Heart left ventricle (tissue), 16 donors: ENCODE data around the gene AKAP7. TPM values are rescaled to one million over a fixed set of nuclear protein-coding genes. Genes with fewer than 3 reads are reported as not detected.
"Not testable (repeated sequence)": the region's sequence is repeated elsewhere in the genome, so short reads cannot be mapped to it uniquely, and the experiment has no call there.

Experiments
- ATAC-seq, 4 donors: fragments of 200-7000 bp; cut with Tn5 transposase; one replicate each; pipeline ENCODE4 v1.9.1; 2020 to 2022; ENCODE audit warnings: moderate library complexity in 4 of 4, mild to moderate bottlenecking in 3 of 4, moderate number of reproducible peaks in 1 of 4
- DNase-seq, 5 donors: peaks; one replicate each; pipeline ENCODE4 v3.0.0-alpha.2; 2020
- H3K27ac ChIP-seq, 12 donors: fragments of 200-600 bp; sonication (generic) in 4 of 12; one replicate each; pipeline versions ENCODE4 v1.5.0 to v1.8.0; 2016 to 2022; ENCODE audit warnings: mild to moderate bottlenecking in 2 of 12
- H3K27me3 ChIP-seq, 9 donors: fragments of 200-600 bp; sonication (generic) in 2 of 9; one replicate each; pipeline versions ENCODE4 v1.5.1 to v1.8.0; 2016 to 2022; ENCODE audit warnings: mild to moderate bottlenecking in 3 of 9
- H3K36me3 ChIP-seq, 9 donors: fragments of 200-600 bp; sonication (generic) in 2 of 9; one replicate each; pipeline versions ENCODE4 v1.5.0 to v1.8.0; 2018 to 2022; ENCODE audit warnings: mild to moderate bottlenecking in 2 of 9
- H3K4me1 ChIP-seq, 12 donors: fragments of 200-600 bp; sonication (generic) in 4 of 12; one replicate each; pipeline versions ENCODE4 v1.5.0 to v1.8.0; 2016 to 2022; ENCODE audit warnings: mild to moderate bottlenecking in 3 of 12
- H3K4me3 ChIP-seq, 12 donors: fragments of 200-600 bp; sonication (generic) in 4 of 12; one replicate each; pipeline versions ENCODE4 v1.5.0 to v1.8.0; 2017 to 2022; ENCODE audit warnings: mild to moderate bottlenecking in 9 of 12, moderate library complexity in 4 of 12
- H3K9me3 ChIP-seq, 12 donors: fragments of 200-600 bp; sonication (generic) in 4 of 12; one replicate each; pipeline versions ENCODE4 v1.5.0 to v1.8.0; 2016 to 2022; ENCODE audit warnings: mild to moderate bottlenecking in 1 of 12
- CTCF ChIP-seq, 12 donors: fragments of 200-600 bp; sonication (generic) in 4 of 12; IDR thresholded peaks; one replicate each; pipeline versions ENCODE4 v1.5.0 to v1.8.0; 2018 to 2022; ENCODE audit warnings: antibody characterized with exemption in 12 of 12, mild to moderate bottlenecking in 5 of 12
- POLR2A ChIP-seq, 2 donors: fragments of 450-650 bp; IDR thresholded peaks; one replicate each; pipeline ENCODE4 v1.6.1; 2017; ENCODE audit warnings: antibody characterized with exemption in 2 of 2, mild to moderate bottlenecking in 2 of 2, moderate library complexity in 2 of 2
- WGBS, 4 donors: extraction: QIAGEN DNeasy Blood & Tissue Kit in 2 of 4; methylation state at CpG; one replicate each; pipeline versions ENCODE4 v1.1.5 to v1.1.7; 2013 to 2018; 5-methylcytosine and 5-hydroxymethylcytosine counted together
- intact Hi-C, 10 donors: fragments of 100-400 bp; cut with DNase I; formaldehyde crosslinking; loops; one replicate each; pipeline versions ENCODE4 v1.11.1 to v1.14.2; 2022
- long read RNA-seq, 3 donors: library from polyadenylated mRNA; unstranded; transcript quantifications; one replicate each; pipeline ENCODE4 v2.0.0, GENCODE V29; 2020 to 2021
- polyA plus RNA-seq, 2 donors: library from polyadenylated mRNA; stranded (reverse); fragments of 200-250 nt; gene quantifications; one replicate each; pipeline ENCODE4 v1.2.3, GENCODE V29; 2013
- total RNA-seq, 9 donors: library from RNA; depleted of rRNA in 2 of 9; stranded (reverse); fragments of >200 nt in 2 of 9; fragmentation: NEBNext Ultra II Directional in 3 of 9; extraction: Animal tissue kit (Norgen Biotek cat#: 25700) in 3 of 9; gene quantifications; one replicate each; pipeline versions ENCODE4 v1.1.0 to v1.2.4, GENCODE V29; 2016 to 2023
- donor health status: ischemic (EF 13 %, LVEDD 7.1; RV severe dilation, severe dysfunction).
- donor health status: healthy with polysubstance abuse.
- donor health status: DM: no; HTN: yes; CAD: no.
- donor health status: DM: no; HTN: no; CAD: no.
- donor health status: ischemic (EF 25% LVEDD 6.9; RV normal size, moderate dysfunction).
- donor health status: ischemic (EF 25% LVEDD 5.7; RV mildly dilated, moderate dysfunction).
- donor health status: healthy.
- donor health status: DM: yes; HTN: yes; CAD: no.
- donor health status: ischemic (EF 35%, LVEDD 5.7; RV mildly dilated, moderate dysfunction).
- donor health status: nonischemic (EF 11% LVEDD 7.7; RV severe dilation, severe dysfunction).
- donor health status: DM: yes; HTN: yes; CAD: no.
- donor health status: PGD.
- donor health status: ischemic (EF 29% LVEDD 5.4; RV normal size, mild dysfunction).
- donor health status: nonischemic (EF 23%, LVEDD 6.1; RV moderate dilation, normal function).

The AKAP7 gene
- total RNA-seq (10 to 100 TPM in 4 of 9 donors, 1 to 10 TPM in 5; 6.5 to 13.5 (median 8.9) TPM), polyA plus RNA-seq (1 to 10 TPM; 2.3 to 4.3 TPM)
- long read RNA-seq, donor 1, transcript AKAP7-204 (8 exons, 2,954 nt), result major isoform, 11 of 40 reads
- long read RNA-seq, donor 1, partial matches to known transcripts, result 4 of 40 reads
- long read RNA-seq, donor 1, other reads (novel, unspliced or antisense), result 22 of 40 reads
- long read RNA-seq, donor 2, transcript AKAP7-202 (2 exons, 2,461 nt), result major isoform, 5 of 13 reads
- long read RNA-seq, donor 2, partial matches to known transcripts, result 0 of 13 reads
- long read RNA-seq, donor 2, other reads (novel, unspliced or antisense), result 8 of 13 reads
- long read RNA-seq, donor 3, transcript AKAP7-204 (8 exons, 2,954 nt), result major isoform, 7 of 21 reads
- long read RNA-seq, donor 3, partial matches to known transcripts, result 3 of 21 reads
- long read RNA-seq, donor 3, other reads (novel, unspliced or antisense), result 10 of 21 reads

GRCh38 chr6:131135244-131136020 lies at the start of gene AKAP7:
Gene AKAP7 (plus strand): TSS chr6:131135467. CDS start chr6:131135764, 297 bp downstream.
- ATAC-seq, result peak; percentile 69 to 96 (median 92)
- Histone ChIP-seq H3K9me3 (no peaks in the 10 kb centered on the region), H3K27me3 (no peaks in the 10 kb centered on the region), H3K4me3 (peak within 1 kb of the TSS; percentile 62 to 86 (median 74)), H3K36me3 (no peaks in the 10 kb centered on the region), H3K4me1 (peaks cover 0 to 20% (median 3%) of the 10 kb centered on the region in 12 donors), H3K27ac (peak within 1 kb of the TSS; percentile 28 to 96 (median 90))
- intact Hi-C loops, result no loop called here
- peak; percentile 75 to 91 (median 83) for DNase-seq
- 0 to 1% (median 1%) methylated on average over 26 to 99 of the region's 99 CpGs for WGBS, 4 donors
- no peak for TF ChIP-seq CTCF (IDR thresholded peaks at IDR 0.05)
- peak in 1 of 2 donors; percentile 46 for TF ChIP-seq POLR2A (IDR thresholded peaks at IDR 0.05)

GRCh38 chr6:131090339-131090738 lies 44.9 kb upstream of the AKAP7 start:
- intact Hi-C loops, H3K36me3 ChIP-seq, H3K4me3 ChIP-seq, H3K27me3 ChIP-seq, ATAC-seq, H3K4me1 ChIP-seq, DNase-seq, H3K27ac ChIP-seq: not testable (repeated sequence)
- 77 to 87% (median 79%) methylated on average over 3 of the region's 3 CpGs for WGBS, 4 donors
- peaks cover 0 to 30% (median 9%) of the 10 kb centered on the region in 12 donors for H3K9me3 ChIP-seq

- H3K36me3 ChIP-seq, H3K27ac ChIP-seq, H3K4me1 ChIP-seq, H3K4me3 ChIP-seq, DNase-seq, H3K27me3 ChIP-seq, ATAC-seq, intact Hi-C loops: not testable (repeated sequence)
- peaks cover 0 to 33% (median 9%) of the 10 kb centered on the region in 12 donors for H3K9me3 ChIP-seq
- 88 to 96% (median 92%) methylated on average over 5 to 7 of the region's 7 CpGs for WGBS, 4 donors
Observed at GRCh38 chr6:131091944-131092343, 43.3 kb upstream of the AKAP7 start.

DNA sequence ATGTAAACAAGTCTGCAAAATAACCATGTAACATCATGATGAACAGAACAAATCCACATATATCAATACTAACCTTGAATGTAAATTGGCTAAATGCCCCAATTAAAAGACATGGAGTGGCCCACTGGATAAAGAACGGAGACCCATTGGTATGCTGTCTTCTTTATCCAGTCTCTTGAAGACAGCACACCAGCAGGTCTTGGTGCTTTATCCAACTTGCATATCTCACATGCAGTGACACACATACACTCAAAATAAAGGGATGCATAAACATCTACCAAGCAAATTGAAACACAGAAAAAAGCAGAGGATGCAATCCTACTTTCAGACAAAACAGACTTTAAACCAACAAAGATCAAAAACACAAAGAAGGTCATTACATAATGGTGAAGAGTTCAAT lies 41.9 kb upstream of the AKAP7 start:
- DNase-seq, result no peak
- 77 to 97% (median 93%) methylated on average over 1 of the region's 1 CpG for WGBS, 4 donors
- H3K4me3 ChIP-seq, result no peak overlapping the region
- no peak for TF ChIP-seq POLR2A (IDR thresholded peaks at IDR 0.05)
- no peak for TF ChIP-seq CTCF (IDR thresholded peaks at IDR 0.05)
- H3K36me3 ChIP-seq, result no peaks in the 10 kb centered on the region
- H3K27me3 ChIP-seq, result no peaks in the 10 kb centered on the region
- no peaks in the 10 kb centered on the region for H3K4me1 ChIP-seq
- peaks cover 0 to 27% (median 9%) of the 10 kb centered on the region in 12 donors for H3K9me3 ChIP-seq
- intact Hi-C loops, result no loop called here
- ATAC-seq, result no peak
- no peak overlapping the region for H3K27ac ChIP-seq

GRCh38 chr6:131096786-131097185 lies 38.5 kb upstream of the AKAP7 start:
- TF ChIP-seq POLR2A (IDR thresholded peaks at IDR 0.05) (no peak), CTCF (IDR thresholded peaks at IDR 0.05) (no peak)
- WGBS, 4 donors, result 91 to 93% (median 92%) methylated on average over 3 of the region's 3 CpGs; no CpG with 5 or more reads in 1 of the 4 donors
- intact Hi-C loops, result no loop called here
- Histone ChIP-seq H3K4me1 (no peaks in the 10 kb centered on the region), H3K27me3 (no peaks in the 10 kb centered on the region), H3K27ac (no peak overlapping the region), H3K9me3 (peaks cover 0 to 40% (median 9%) of the 10 kb centered on the region in 12 donors), H3K36me3 (no peaks in the 10 kb centered on the region), H3K4me3 (no peak overlapping the region)
- DNase-seq (no peak), ATAC-seq (no peak)
